Spleen (tissue), 11 donors: ENCODE data around the gene ASCL5. TPM values are rescaled to one million over a fixed set of nuclear protein-coding genes. Genes with fewer than 3 reads are reported as not detected.

ENCODE experiments used
- DNase-seq: peaks from one replicate; pipeline ENCODE4 v3.0.0-alpha.2; 2020
- H3K27ac ChIP-seq, 8 donors: fragments of 200-600 bp; sonication (generic) in 7 of 8; 1 replicate in 4 of 8; 2 replicates in 4 of 8; pipeline versions ENCODE4 v1.5.0 to v1.8.0; 2016 to 2021; ENCODE audit warnings: inconsistent platforms in 4 of 8, mild to moderate bottlenecking in 4 of 8, moderate library complexity in 1 of 8
- H3K27me3 ChIP-seq, 7 donors: fragments of 200-600 bp; sonication (generic) in 6 of 7; replicated peaks in 1 of 7; 1 replicate in 4 of 7; 2 replicates in 3 of 7; pipeline versions ENCODE4 v1.5.0 to v1.8.0; 2016 to 2021; ENCODE audit warnings: inconsistent platforms in 3 of 7, mild to moderate bottlenecking in 1 of 7
- H3K36me3 ChIP-seq, 6 donors: fragments of 200-600 bp; sonication (generic) in 5 of 6; 1 replicate in 4 of 6; 2 replicates in 2 of 6; pipeline versions ENCODE4 v1.5.0 to v1.8.0; 2016 to 2021; ENCODE audit warnings: inconsistent platforms in 2 of 6
- H3K4me1 ChIP-seq, 6 donors: fragments of 200-600 bp; sonication (generic) in 5 of 6; 1 replicate in 3 of 6; 2 replicates in 3 of 6; pipeline versions ENCODE4 v1.5.0 to v1.8.0; 2016 to 2021; ENCODE audit warnings: inconsistent platforms in 3 of 6
- H3K4me3 ChIP-seq, 8 donors: fragments of 200-600 bp; sonication (generic) in 7 of 8; 1 replicate in 4 of 8; 2 replicates in 4 of 8; pipeline versions ENCODE4 v1.5.0 to v1.8.0; 2016 to 2021; ENCODE audit warnings: inconsistent platforms in 4 of 8, mild to moderate bottlenecking in 4 of 8, moderate library complexity in 2 of 8
- H3K9me3 ChIP-seq, 8 donors: fragments of 200-600 bp; sonication (generic) in 7 of 8; 1 replicate in 4 of 8; 2 replicates in 4 of 8; pipeline versions ENCODE4 v1.5.0 to v1.8.0; 2016 to 2021; ENCODE audit warnings: inconsistent platforms in 4 of 8
- POLR2A ChIP-seq, 3 donors: fragments of 450-650 bp; IDR thresholded peaks; one replicate each; pipeline ENCODE4 v1.5.1; 2017; ENCODE audit warnings: antibody characterized with exemption in 3 of 3, mild to moderate bottlenecking in 1 of 3
- POLR2AphosphoS5 ChIP-seq, 3 donors: sonication (generic); formaldehyde crosslinking; IDR thresholded peaks; one replicate each; pipeline ENCODE4 v1.5.1; 2017; ENCODE audit warnings: antibody characterized with exemption in 3 of 3
- WGBS, 5 donors: extraction: QIAGEN DNeasy Blood & Tissue Kit in 3 of 5; methylation state at CpG; one replicate each; pipeline versions ENCODE4 v1.1.5 to v1.1.7; 2013 to 2018; 5-methylcytosine and 5-hydroxymethylcytosine counted together
- intact Hi-C: fragments of 100-400 bp; cut with DNase I; formaldehyde crosslinking; loops from one replicate; pipeline ENCODE4 v1.15.0; 2023; ENCODE audit warnings: low total_unique reads
- polyA plus RNA-seq, 3 donors: library from polyadenylated mRNA; stranded (reverse); fragments of 200-250 nt; gene quantifications; one replicate each; pipeline ENCODE4 v1.2.1, GENCODE V29; 2013
- total RNA-seq, 7 donors: library from RNA; depleted of rRNA in 3 of 7; stranded (reverse); fragments of >200 nt in 3 of 7; fragmentation: NEBNext Ultra II Directional in 4 of 7; extraction: Animal tissue kit (Norgen Biotek cat#: 25700) in 4 of 7; gene quantifications; one replicate each; pipeline versions ENCODE4 v1.1.0 to v1.2.1, GENCODE V29; 2016 to 2021
- TF ChIP-seq, protein P1 (sequence below), 11 experiments: fragments of 200-600 bp in 7 of 11; fragments of 450-650 bp in 4 of 11; sonication (generic) in 4 of 11; IDR thresholded peaks in 8 of 11; conservative IDR thresholded peaks in 3 of 11; 1 replicate in 7 of 11; 2 replicates in 4 of 11; pipeline versions ENCODE4 v1.4.0 to v1.8.0; 2016 to 2021; ENCODE audit warnings: antibody characterized with exemption in 11 of 11, inconsistent platforms in 4 of 11, mild to moderate bottlenecking in 1 of 11
- donor health status: healthy with polysubstance abuse.
- donor health status: DM: no; HTN: no; CAD: no; lungs with moderate emphysema.
- donor health status: DM: no; HTN: no; CAD: no.
- donor health status: Bipolar disorder and iron deficiency.
- donor health status: healthy.
- donor health status: DM: no; HTN: no; CAD: no.
- donor health status: DM: yes; HTN: yes; CAD: no.

Gene ASCL5
- total and polyA plus RNA-seq, 10 donors: 0.06 to 0.85 (median 0.09) TPM; not detected in 6

DNA sequence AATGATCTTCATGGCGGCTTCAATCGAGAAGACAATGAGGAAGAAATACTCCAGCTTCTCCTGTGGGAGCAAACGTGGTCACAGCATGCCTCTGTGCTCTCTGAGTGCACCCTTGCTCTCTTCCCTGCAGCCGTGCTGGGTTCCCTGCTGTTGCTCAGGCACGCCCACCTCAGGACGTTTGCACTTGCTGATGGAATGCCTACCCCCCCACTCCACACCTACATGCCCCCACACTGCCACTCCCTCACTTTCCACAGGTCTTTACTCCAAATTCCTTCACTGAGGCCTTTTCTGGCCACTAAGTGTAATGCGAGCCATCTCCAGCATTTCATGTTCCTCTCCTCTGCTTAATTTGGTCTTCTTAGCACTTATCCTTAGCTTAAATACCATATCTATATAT is 33.0 kb downstream of the ASCL5 start:
- Histone ChIP-seq H3K4me1 (no peaks in the 10 kb centered on the region), H3K9me3 (no peaks in the 10 kb centered on the region), H3K36me3 (no peaks in the 10 kb centered on the region), H3K27ac (no peak overlapping the region), H3K4me3 (no peak overlapping the region), H3K27me3 (no peaks in the 10 kb centered on the region)
- TF ChIP-seq POLR2A (IDR thresholded peaks at IDR 0.05): no peak
- TF ChIP-seq POLR2AphosphoS5 (IDR thresholded peaks at IDR 0.05): no peak
- TF ChIP-seq, protein P1, sequence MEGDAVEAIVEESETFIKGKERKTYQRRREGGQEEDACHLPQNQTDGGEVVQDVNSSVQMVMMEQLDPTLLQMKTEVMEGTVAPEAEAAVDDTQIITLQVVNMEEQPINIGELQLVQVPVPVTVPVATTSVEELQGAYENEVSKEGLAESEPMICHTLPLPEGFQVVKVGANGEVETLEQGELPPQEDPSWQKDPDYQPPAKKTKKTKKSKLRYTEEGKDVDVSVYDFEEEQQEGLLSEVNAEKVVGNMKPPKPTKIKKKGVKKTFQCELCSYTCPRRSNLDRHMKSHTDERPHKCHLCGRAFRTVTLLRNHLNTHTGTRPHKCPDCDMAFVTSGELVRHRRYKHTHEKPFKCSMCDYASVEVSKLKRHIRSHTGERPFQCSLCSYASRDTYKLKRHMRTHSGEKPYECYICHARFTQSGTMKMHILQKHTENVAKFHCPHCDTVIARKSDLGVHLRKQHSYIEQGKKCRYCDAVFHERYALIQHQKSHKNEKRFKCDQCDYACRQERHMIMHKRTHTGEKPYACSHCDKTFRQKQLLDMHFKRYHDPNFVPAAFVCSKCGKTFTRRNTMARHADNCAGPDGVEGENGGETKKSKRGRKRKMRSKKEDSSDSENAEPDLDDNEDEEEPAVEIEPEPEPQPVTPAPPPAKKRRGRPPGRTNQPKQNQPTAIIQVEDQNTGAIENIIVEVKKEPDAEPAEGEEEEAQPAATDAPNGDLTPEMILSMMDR (IDR thresholded peaks at IDR 0.05 in 8 of 11, conservative IDR thresholded peaks at IDR 0.05 in 3 of 11): no peak
- 73 to 84% (median 79%) methylated on average over 7 of the region's 7 CpGs for WGBS, 5 donors
- no peak for DNase-seq
- intact Hi-C loops: no loop called here

DNA sequence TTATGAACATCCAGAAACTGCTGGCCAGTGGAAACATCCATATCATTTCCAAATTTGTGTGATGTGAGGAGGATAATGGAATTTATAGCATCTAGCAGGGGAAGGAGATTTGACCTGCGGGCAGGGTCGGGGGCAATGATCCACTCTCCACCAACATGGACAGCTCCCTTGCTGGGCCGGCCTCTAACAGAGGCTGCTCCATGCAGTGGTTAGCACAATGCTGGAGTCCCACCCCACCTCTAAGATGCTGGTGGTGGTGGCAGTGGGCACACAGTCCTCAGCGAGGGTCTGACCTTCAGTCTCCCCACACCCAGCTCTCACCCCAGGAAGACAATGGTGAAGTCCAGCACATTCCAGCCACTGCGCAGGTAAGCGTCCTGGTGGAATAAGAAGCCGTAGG is 33.4 kb downstream of the ASCL5 start:
- intact Hi-C loops: no loop called here
- Histone ChIP-seq H3K4me1 (no peaks in the 10 kb centered on the region), H3K36me3 (no peaks in the 10 kb centered on the region), H3K27me3 (no peaks in the 10 kb centered on the region), H3K4me3 (no peak overlapping the region), H3K9me3 (no peaks in the 10 kb centered on the region), H3K27ac (no peak overlapping the region)
- no peak for DNase-seq
- TF ChIP-seq POLR2A (IDR thresholded peaks at IDR 0.05): no peak
- TF ChIP-seq, protein P1 (IDR thresholded peaks at IDR 0.05 in 8 of 11, conservative IDR thresholded peaks at IDR 0.05 in 3 of 11): no peak
- TF ChIP-seq POLR2AphosphoS5 (IDR thresholded peaks at IDR 0.05): no peak
- 90 to 95% (median 92%) methylated on average over 6 to 7 of the region's 7 CpGs for WGBS, 5 donors

DNA sequence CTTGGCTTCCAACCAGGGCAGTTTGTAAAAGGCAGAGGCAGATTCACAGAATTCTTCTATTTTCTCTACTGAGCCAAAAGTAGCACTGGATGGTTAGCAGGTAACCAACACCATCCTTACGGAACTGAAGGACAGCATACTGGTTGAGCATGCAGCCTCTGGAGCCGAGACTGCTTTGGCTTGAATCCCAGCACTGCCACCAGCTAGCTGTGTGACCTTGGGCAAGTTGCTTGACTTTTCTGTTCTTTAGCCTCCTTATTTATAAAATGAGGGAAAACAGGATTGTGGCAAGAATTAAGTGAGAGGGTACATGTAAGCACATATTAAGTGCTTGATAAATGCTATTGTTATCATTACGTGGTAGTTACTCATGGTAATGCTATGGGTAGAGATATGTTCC is 34.2 kb downstream of the ASCL5 start:
- 84 to 94% (median 89%) methylated on average over 3 of the region's 3 CpGs for WGBS, 5 donors
- H3K9me3 ChIP-seq: no peaks in the 10 kb centered on the region
- TF ChIP-seq POLR2A (IDR thresholded peaks at IDR 0.05): no peak
- no peak for TF ChIP-seq POLR2AphosphoS5 (IDR thresholded peaks at IDR 0.05)
- TF ChIP-seq, protein P1 (IDR thresholded peaks at IDR 0.05 in 8 of 11, conservative IDR thresholded peaks at IDR 0.05 in 3 of 11): no peak
- no peak for DNase-seq
- H3K27ac ChIP-seq: no peak overlapping the region
- H3K36me3 ChIP-seq: no peaks in the 10 kb centered on the region
- intact Hi-C loops: no loop called here
- no peaks in the 10 kb centered on the region for H3K4me1 ChIP-seq
- H3K4me3 ChIP-seq: no peak overlapping the region
- H3K27me3 ChIP-seq: no peaks in the 10 kb centered on the region

DNA sequence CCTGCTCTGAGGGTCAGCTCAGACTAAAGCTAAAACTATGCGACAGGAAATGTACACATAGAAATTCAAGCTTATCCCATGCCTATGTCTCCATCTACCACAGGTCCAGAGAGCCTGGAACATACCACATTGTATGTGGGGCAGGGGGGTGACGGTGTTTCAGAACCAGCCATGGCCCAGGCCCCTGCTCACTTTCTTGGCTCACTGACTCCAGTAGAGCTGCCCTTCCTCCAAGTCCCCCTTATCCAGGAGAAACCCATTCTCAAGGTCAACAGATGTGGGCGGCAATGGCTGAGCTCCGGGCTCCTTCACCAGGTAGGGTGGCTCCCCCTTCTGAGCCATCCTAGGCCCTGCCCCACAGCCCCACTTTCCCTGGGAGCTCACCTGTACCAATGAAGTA is 35.7 kb downstream of the ASCL5 start:
- DNase-seq: no peak
- H3K9me3 ChIP-seq: no peaks in the 10 kb centered on the region
- no peak overlapping the region for H3K4me3 ChIP-seq
- intact Hi-C loops: no loop called here
- H3K27ac ChIP-seq: no peak overlapping the region
- 85 to 95% (median 89%) methylated on average over 4 of the region's 4 CpGs for WGBS, 5 donors
- H3K36me3 ChIP-seq: no peaks in the 10 kb centered on the region
- TF ChIP-seq, protein P1 (IDR thresholded peaks at IDR 0.05 in 8 of 11, conservative IDR thresholded peaks at IDR 0.05 in 3 of 11): no peak
- no peak for TF ChIP-seq POLR2AphosphoS5 (IDR thresholded peaks at IDR 0.05)
- no peak for TF ChIP-seq POLR2A (IDR thresholded peaks at IDR 0.05)
- no peaks in the 10 kb centered on the region for H3K4me1 ChIP-seq
- peaks cover 0 to 2% (median 0%) of the 10 kb centered on the region in 7 donors for H3K27me3 ChIP-seq
